Right cardiac atrium (tissue), 5 donors: ENCODE data around the gene FOXP1. TPM values are rescaled to one million over a fixed set of nuclear protein-coding genes. Genes with fewer than 3 reads are reported as not detected.

Experiments used
- microRNA-seq, 2 donors: library from miRNA; unstranded; fragments of <30 nt; microRNA quantifications; one replicate each; pipeline ENCODE4 v1.2.0, GENCODE V29; 2020 to 2021
- polyA plus RNA-seq: library from polyadenylated mRNA; stranded (reverse); fragments of 200-250 nt; gene quantifications from one replicate; pipeline ENCODE4 v1.2.3, GENCODE V29; 2013
- total RNA-seq, 4 donors: library from RNA; stranded (reverse); fragmentation: NEBNext Ultra II Directional; extraction: Animal tissue kit (Norgen Biotek cat#: 25700); gene quantifications; one replicate each; pipeline ENCODE4 v1.2.1, GENCODE V29; 2021
- donor health status: healthy with polysubstance abuse.
- donor health status: DM: no; HTN: yes; CAD: no.
- donor health status: DM: no; HTN: no; CAD: no.
- donor health status: DM: no; HTN: yes; CAD: no; lungs with severe emphysema.
- donor health status: DM: yes; HTN: yes; CAD: no.

FOXP1 gene
- total and polyA plus RNA-seq, 5 donors = 13.6 to 63.4 (median 57.4) TPM

Small RNA genes lying within 50 kb of the gene (microRNA-seq; reads per million reads assigned to microRNA genes)
- 2.5 to 4.8 reads per million in 2 donors for gene MIR1284

Other genes with a start within 250 kb of the FOXP1 start
- gene EIF4E3, start 141.7 kb upstream of the FOXP1 start, total RNA-seq = 10 to 100 TPM; 40.7 to 42.5 (median 41.1) TPM
- gene EIF4E3, start 141.7 kb upstream of the FOXP1 start, polyA plus RNA-seq = 25.0 TPM
- 1 to 10 TPM in 3 of 4 donors, under 1 TPM in 1; 0.97 to 5.4 (median 2.9) TPM for gene GPR27, start 170.1 kb upstream of the FOXP1 start, total RNA-seq
- 1.2 TPM for gene GPR27, start 170.1 kb upstream of the FOXP1 start, polyA plus RNA-seq
- gene PROK2, start 201.4 kb upstream of the FOXP1 start, total RNA-seq = under 1 TPM in 2 of 4 donors, not detected in 2; 0.15 to 0.31 TPM
- gene PROK2, start 201.4 kb upstream of the FOXP1 start, polyA plus RNA-seq = 0.11 TPM